Psoas muscle (tissue), 8 donors: ENCODE results near the gene NEBL. TPM values are rescaled to one million over a fixed set of nuclear protein-coding genes. Genes with fewer than 3 reads are reported as not detected.

ENCODE experiments used
- ATAC-seq, 4 donors: fragments of 200-7000 bp; cut with Tn5 transposase; one replicate each; pipeline ENCODE4 v1.9.1; 2020; ENCODE audit warnings: moderate library complexity in 3 of 4, mild to moderate bottlenecking in 2 of 4
- DNase-seq, 2 donors: peaks; one replicate each; pipeline ENCODE4 v3.0.0-alpha.2; 2020
- H3K27ac ChIP-seq: fragments of 200-600 bp; one replicate; pipeline ENCODE4 v1.8.0; 2022
- H3K27me3 ChIP-seq, 3 donors: fragments of 200-600 bp in 1 of 3; one replicate each; pipeline versions ENCODE4 v1.6.1 to v1.8.0; 2013 to 2022; ENCODE audit warnings: low read length in 2 of 3, mild to moderate bottlenecking in 2 of 3, moderate library complexity in 1 of 3; ENCODE audit not compliant: insufficient read depth in 3 of 3
- H3K36me3 ChIP-seq, 2 donors: fragments of 200-600 bp in 1 of 2; one replicate each; pipeline versions ENCODE4 v1.6.1 to v1.8.0; 2013 to 2022; ENCODE audit warnings: low read depth in 1 of 2, mild to moderate bottlenecking in 1 of 2, moderate library complexity in 1 of 2; ENCODE audit not compliant: insufficient read depth in 1 of 2
- H3K4me1 ChIP-seq: fragments of 200-600 bp; one replicate; pipeline ENCODE4 v1.8.0; 2022
- H3K4me3 ChIP-seq: fragments of 200-600 bp; one replicate; pipeline ENCODE4 v1.8.0; 2022; ENCODE audit warnings: mild to moderate bottlenecking
- H3K9me3 ChIP-seq: fragments of 200-600 bp; one replicate; pipeline ENCODE4 v1.8.0; 2022
- CTCF ChIP-seq: fragments of 200-600 bp; IDR thresholded peaks from one replicate; pipeline ENCODE4 v1.8.0; 2022; ENCODE audit warnings: antibody characterized with exemption
- WGBS, 3 donors: extraction: QIAGEN DNeasy Blood & Tissue Kit; methylation state at CpG; one replicate each; pipeline versions ENCODE4 v1.1.6 to v1.1.7; 2013; 5-methylcytosine and 5-hydroxymethylcytosine counted together
- intact Hi-C, 2 donors: fragments of 100-400 bp; cut with DNase I; formaldehyde crosslinking; loops; one replicate each; pipeline versions ENCODE4 v1.11.0 to v1.14.2; 2022
- polyA plus RNA-seq, 3 donors: library from polyadenylated mRNA; stranded (reverse); fragments of 200-250 nt; gene quantifications; one replicate each; pipeline ENCODE4 v1.2.3, GENCODE V29; 2013
- total RNA-seq, 4 donors: library from RNA; stranded (reverse); fragmentation: NEBNext Ultra II Directional in 2 of 4; extraction: Animal tissue kit (Norgen Biotek cat#: 25700) in 2 of 4; gene quantifications; one replicate each; pipeline versions ENCODE4 v1.2.1 to v1.2.4, GENCODE V29; 2021 to 2023
- donor health status: healthy with polysubstance abuse.
- donor health status: DM: no; HTN: no; CAD: no; lungs with moderate emphysema.
- donor health status: Bipolar disorder and iron deficiency.
- donor health status: healthy.
- donor health status: DM: yes; HTN: yes; CAD: no.
- donor health status: DM: no; HTN: no; CAD: no.
- donor health status: DM: no; HTN: no; CAD: no.
- donor health status: DM: yes; HTN: yes; CAD: no.

The NEBL gene
- total and polyA plus RNA-seq, 7 donors = 0.35 to 1.5 (median 0.89) TPM

GRCh38 chr10:20883552-20883951 lies 13.6 kb downstream of the NEBL start:
- H3K4me3 ChIP-seq = no peak overlapping the region
- intact Hi-C loops = no loop called here
- H3K36me3 ChIP-seq = no peaks in the 10 kb centered on the region
- WGBS, 3 donors = 96 to 98% (median 97%) methylated on average over 2 of the region's 2 CpGs
- H3K9me3 ChIP-seq = no peaks in the 10 kb centered on the region
- no peak for TF ChIP-seq CTCF
- H3K4me1 ChIP-seq = no peaks in the 10 kb centered on the region
- DNase-seq = no peak
- H3K27me3 ChIP-seq = no peaks in the 10 kb centered on the region
- H3K27ac ChIP-seq = no peak overlapping the region
- ATAC-seq = no peak

GRCh38 chr10:20882091-20882490 lies 15.0 kb downstream of the NEBL start:
- intact Hi-C loops = no loop called here
- 42 to 95% (median 86%) methylated on average over 2 of the region's 2 CpGs for WGBS, 3 donors

GRCh38 chr10:20879136-20879535 lies 18.0 kb downstream of the NEBL start:
- ATAC-seq (no peak), DNase-seq (no peak)
- intact Hi-C loops = no loop called here
- Histone ChIP-seq H3K27ac (no peak overlapping the region), H3K27me3 (no peaks in the 10 kb centered on the region), H3K4me3 (no peak overlapping the region), H3K4me1 (no peaks in the 10 kb centered on the region), H3K36me3 (no peaks in the 10 kb centered on the region), H3K9me3 (no peaks in the 10 kb centered on the region)
- 74 to 88% (median 83%) methylated on average over 2 of the region's 2 CpGs for WGBS, 3 donors
- TF ChIP-seq CTCF = no peak

More at GRCh38 chr10:20882091-20882490, 15.0 kb downstream of the NEBL start:
- no peak for ATAC-seq
- no peaks in the 10 kb centered on the region for H3K4me1 ChIP-seq
- H3K36me3 ChIP-seq = no peaks in the 10 kb centered on the region
- no peaks in the 10 kb centered on the region for H3K9me3 ChIP-seq
- no peak overlapping the region for H3K27ac ChIP-seq
- no peak for DNase-seq
- no peak for TF ChIP-seq CTCF
- H3K4me3 ChIP-seq = no peak overlapping the region
- H3K27me3 ChIP-seq = no peaks in the 10 kb centered on the region

- Histone ChIP-seq H3K27ac (no peak overlapping the region), H3K27me3 (no peaks in the 10 kb centered on the region), H3K9me3 (no peaks in the 10 kb centered on the region), H3K36me3 (no peaks in the 10 kb centered on the region), H3K4me1 (no peaks in the 10 kb centered on the region), H3K4me3 (no peak overlapping the region)
- no peak for ATAC-seq
- 80 to 89% (median 83%) methylated on average over 7 of the region's 7 CpGs for WGBS, 3 donors
- DNase-seq = no peak
- TF ChIP-seq CTCF = no peak
- intact Hi-C loops = no loop called here
Observed at GRCh38 chr10:20877986-20878983, 18.8 kb downstream of the NEBL start.
